ENCODE data around the gene SAMD4A.
A peak's percentile ranks its signal among the peaks of the same experiment; 100 is the strongest.

The SAMD4A gene

GRCh38 chr14:54711312-54711711 lies 144.4 kb downstream of the SAMD4A start:
- Histone ChIP-seq H3K4me3 (no peak overlapping the region), H3K27ac (peak overlapping the region; percentile 89)
- TF ChIP-seq, protein P1, sequence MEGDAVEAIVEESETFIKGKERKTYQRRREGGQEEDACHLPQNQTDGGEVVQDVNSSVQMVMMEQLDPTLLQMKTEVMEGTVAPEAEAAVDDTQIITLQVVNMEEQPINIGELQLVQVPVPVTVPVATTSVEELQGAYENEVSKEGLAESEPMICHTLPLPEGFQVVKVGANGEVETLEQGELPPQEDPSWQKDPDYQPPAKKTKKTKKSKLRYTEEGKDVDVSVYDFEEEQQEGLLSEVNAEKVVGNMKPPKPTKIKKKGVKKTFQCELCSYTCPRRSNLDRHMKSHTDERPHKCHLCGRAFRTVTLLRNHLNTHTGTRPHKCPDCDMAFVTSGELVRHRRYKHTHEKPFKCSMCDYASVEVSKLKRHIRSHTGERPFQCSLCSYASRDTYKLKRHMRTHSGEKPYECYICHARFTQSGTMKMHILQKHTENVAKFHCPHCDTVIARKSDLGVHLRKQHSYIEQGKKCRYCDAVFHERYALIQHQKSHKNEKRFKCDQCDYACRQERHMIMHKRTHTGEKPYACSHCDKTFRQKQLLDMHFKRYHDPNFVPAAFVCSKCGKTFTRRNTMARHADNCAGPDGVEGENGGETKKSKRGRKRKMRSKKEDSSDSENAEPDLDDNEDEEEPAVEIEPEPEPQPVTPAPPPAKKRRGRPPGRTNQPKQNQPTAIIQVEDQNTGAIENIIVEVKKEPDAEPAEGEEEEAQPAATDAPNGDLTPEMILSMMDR (IDR thresholded peaks at IDR 0.05): no peak
- DNase-seq (ENCODE audit: low spot score): no peak

DNA sequence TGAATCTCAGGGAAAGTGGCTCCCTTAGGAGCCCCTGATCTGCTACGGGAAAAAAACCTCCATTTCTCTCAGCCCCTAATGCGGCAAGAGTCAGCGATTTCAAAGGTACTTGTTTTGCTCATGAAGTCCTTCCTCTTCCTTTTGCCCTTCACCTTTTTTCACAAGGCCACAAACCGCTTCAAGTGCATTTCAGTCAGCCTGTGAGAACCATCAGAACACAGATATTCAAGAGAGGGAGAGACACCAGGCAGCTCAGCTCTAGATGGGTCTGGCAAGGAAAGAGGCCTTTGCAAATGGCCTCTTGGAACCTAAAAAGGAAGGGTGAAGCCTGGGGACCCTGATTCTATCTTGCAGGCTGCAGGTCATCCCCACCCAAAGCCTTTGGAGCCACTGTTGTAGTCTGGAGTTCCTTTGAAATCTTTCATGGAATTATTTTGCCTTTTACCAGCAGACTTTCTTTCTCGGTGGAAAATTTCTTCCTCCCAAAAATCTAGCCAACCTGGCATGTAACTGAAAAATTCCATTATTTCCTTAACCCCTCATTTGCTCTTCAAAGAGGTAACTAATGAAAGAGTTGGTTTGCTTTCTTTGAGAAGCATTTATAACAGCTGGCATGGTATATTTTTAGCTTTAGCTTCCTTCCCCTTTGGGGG lies 145.0 kb downstream of the SAMD4A start:
- TF ChIP-seq, protein P1 (IDR thresholded peaks at IDR 0.05): no peak
- Histone ChIP-seq H3K27ac (peak overlapping the region; percentile 89), H3K4me3 (peak overlapping the region; percentile 32)
- DNase-seq (ENCODE audit: low spot score): no peak

DNA sequence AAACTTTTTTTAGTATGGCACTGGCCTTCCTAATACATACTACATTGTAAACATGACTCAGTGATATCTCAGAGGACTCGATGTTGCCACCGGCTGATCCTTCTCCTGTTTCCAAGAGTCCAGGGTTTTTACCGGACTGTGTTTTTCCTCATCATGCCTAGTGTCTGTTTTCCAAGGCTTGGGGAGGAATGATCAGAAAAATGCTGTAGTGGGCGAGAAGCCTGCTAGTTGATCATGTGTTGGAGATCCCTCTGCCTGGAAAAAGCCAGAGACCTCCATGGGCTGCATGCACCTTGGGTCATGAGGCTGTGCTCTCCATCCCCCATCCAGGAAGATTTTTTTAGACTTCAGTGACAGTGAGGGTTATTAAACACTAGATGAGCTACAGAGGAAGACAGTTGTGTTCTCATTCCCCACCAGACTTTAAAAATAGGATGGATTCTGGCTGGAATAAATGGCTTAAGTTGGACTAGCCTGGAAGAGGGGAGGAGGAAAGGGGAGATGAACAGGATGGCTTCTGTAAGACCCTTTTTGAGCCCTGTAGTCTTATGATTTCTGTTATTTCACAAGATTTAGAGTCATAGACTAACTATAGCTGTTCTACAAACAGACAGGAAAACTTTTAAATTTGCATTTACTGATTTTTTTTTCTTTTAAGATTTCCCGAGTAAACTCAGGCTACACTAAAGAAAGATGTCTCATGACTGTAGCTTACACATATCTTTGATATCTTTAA lies 145.7 kb downstream of the SAMD4A start:
- no peak for DNase-seq (ENCODE audit: low spot score)
- peak overlapping the region; percentile 32 for H3K4me3 ChIP-seq
- H3K27ac ChIP-seq: peak overlapping the region; percentile 89
- TF ChIP-seq, protein P1 (IDR thresholded peaks at IDR 0.05): no peak

GRCh38 chr14:54713379-54713778 lies 146.5 kb downstream of the SAMD4A start:
- H3K4me3 ChIP-seq: no peak overlapping the region
- TF ChIP-seq, protein P1 (IDR thresholded peaks at IDR 0.05): no peak
- H3K27ac ChIP-seq: peak overlapping the region; percentile 89
- DNase-seq (ENCODE audit: low spot score): no peak

DNA sequence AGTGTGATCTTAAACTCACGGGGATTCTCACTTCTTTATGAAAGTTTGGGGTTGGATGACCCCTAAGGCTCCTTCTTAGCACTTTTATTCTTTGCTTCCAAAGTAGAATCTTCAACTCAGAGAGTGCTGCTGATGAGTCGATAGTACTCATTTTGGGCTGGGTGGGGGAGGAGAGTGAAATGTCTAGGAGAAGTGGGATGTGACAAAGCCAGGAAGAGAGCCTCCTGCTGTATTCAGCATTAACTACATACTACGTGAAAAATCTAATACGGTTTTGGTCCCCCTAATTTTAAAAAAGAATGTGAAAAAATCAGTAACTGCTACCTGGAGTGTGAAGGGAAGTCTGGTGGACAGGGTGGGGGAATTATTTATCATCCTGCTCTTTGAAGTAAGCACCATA lies 148.3 kb downstream of the SAMD4A start:
- H3K27ac ChIP-seq: peak overlapping the region; percentile 53 to 61
- no peak overlapping the region for H3K4me3 ChIP-seq
- no peak for DNase-seq (ENCODE audit: low spot score)
- TF ChIP-seq, protein P1 (IDR thresholded peaks at IDR 0.05): no peak

DNA sequence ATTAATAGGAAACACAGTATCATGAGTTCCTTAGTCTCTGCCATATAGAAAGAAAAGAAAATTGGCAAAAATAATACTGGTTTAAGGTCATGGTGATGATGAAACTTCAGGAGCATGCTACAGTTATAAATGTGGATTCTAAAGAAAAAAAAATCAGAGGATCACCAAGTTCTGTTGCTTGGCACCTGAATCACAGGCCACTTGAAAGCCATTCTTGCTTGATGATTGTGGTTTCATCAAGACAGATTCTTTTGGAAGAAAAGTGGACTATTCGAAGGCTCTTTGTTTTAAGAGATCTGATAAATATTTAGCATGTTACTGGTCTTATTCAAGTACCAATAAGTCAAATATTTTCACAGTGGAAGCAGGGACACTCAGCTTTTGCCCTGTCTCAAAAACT lies 148.9 kb downstream of the SAMD4A start:
- TF ChIP-seq, protein P1 (IDR thresholded peaks at IDR 0.05): no peak
- DNase-seq (ENCODE audit: low spot score): no peak
- Histone ChIP-seq H3K4me3 (no peak overlapping the region), H3K27ac (peak overlapping the region; percentile 36 to 61)

DNA sequence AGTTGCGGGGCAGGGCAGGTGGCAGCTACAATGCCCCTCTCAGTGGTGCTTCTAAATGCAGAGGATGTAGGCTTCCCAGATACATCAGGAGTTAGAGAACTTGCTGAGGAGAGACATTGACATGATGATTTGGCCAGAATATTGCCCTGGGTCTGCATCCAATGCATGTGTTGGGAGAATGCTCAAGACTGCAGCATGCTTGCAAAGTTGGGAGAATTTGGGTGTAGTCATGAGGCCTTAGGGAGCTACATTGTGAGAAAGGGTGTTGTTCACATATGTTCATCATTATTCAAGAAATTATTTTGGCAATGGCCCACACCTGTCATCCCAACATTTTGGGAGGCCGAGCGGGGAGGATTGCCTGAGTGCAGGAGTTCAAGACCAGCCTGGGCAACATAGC lies 149.9 kb downstream of the SAMD4A start:
- H3K4me3 ChIP-seq: no peak overlapping the region
- DNase-seq (ENCODE audit: low spot score): no peak
- TF ChIP-seq, protein P1 (IDR thresholded peaks at IDR 0.05): no peak
- H3K27ac ChIP-seq: peak overlapping the region in 1 of 2 donors; percentile 3

All from coronary artery (tissue), 2 donors.